PFSK-1 (cell line): Measurements from ENCODE around the gene TRAF3IP3.

Experiments
- FOXP2 ChIP-seq: optimal IDR thresholded peaks from 2 replicates; pipeline ENCODE3; 2011; ENCODE audit warnings: borderline replicate concordance, control low read depth, inconsistent platforms; ENCODE audit not compliant: insufficient read depth; ENCODE audit errors: extremely low read length, extremely low read depth
- POLR2AphosphoS5 ChIP-seq: IDR thresholded peaks from 2 replicates; pipeline ENCODE4 v1.6.1; 2012; ENCODE audit warnings: low read depth, mild to moderate bottlenecking, control low read depth, low read length, moderate library complexity
- REST ChIP-seq, 2 experiments: IDR thresholded peaks; 2 replicates each; pipeline versions ENCODE4 v1.6.1 to v1.8.0; 2011 to 2012; ENCODE audit warnings: low read depth in 2 of 2, low read length in 2 of 2, control low read depth in 1 of 2, inconsistent platforms in 1 of 2, mild to moderate bottlenecking in 1 of 2, moderate library complexity in 1 of 2; ENCODE audit not compliant: insufficient read depth in 1 of 2
- SIN3A ChIP-seq: IDR thresholded peaks from 2 replicates; pipeline ENCODE4 v1.6.1; 2012; ENCODE audit warnings: mild to moderate bottlenecking, low read length, moderate library complexity, borderline replicate concordance; ENCODE audit not compliant: insufficient read depth
- TAF1 ChIP-seq: IDR thresholded peaks from 2 replicates; pipeline ENCODE4 v1.6.1; 2012; ENCODE audit warnings: low read length, control low read depth, borderline replicate concordance; ENCODE audit not compliant: insufficient read depth

DNA sequence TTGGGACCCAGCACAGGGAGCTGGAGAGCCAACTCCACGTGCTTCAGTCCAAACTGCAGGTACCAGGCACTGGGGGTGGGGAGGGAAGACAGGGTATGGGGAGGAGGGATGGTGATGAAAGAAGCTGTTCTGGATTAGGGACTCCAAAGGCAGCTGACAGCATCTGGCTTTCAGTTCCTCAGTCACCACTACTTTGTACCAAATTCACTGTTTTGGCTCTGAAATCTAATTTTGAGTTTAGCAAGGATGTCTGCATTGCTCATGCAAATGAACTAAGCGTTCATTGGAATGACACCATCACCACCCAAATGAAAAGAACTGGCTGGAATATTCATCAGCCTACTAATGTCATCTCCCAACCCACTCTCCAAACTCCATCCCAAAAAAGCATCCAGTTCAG is 19.8 kb downstream of the TRAF3IP3 start:
- TF ChIP-seq TAF1: no peak
- TF ChIP-seq POLR2AphosphoS5: no peak
- no peak for TF ChIP-seq SIN3A
- TF ChIP-seq REST (IDR thresholded peaks at IDR 0.05; ENCODE audit: insufficient read depth in 1 of 2, low read depth in 2 of 2, low read length in 2 of 2): no peak
- no peak for TF ChIP-seq FOXP2
